Activated CD4-positive, alpha-beta T cell treated with anti-CD3 and anti-CD28 coated beads, Interleukin-2, amount 50 U/mL, for 4 hours (primary cell): ENCODE results near the gene PSMF1.

Experiments used
- DNase-seq, 2 experiments: peaks; one replicate each; pipeline ENCODE4 v3.0.0-alpha.2; 2020

PSMF1 gene

DNA sequence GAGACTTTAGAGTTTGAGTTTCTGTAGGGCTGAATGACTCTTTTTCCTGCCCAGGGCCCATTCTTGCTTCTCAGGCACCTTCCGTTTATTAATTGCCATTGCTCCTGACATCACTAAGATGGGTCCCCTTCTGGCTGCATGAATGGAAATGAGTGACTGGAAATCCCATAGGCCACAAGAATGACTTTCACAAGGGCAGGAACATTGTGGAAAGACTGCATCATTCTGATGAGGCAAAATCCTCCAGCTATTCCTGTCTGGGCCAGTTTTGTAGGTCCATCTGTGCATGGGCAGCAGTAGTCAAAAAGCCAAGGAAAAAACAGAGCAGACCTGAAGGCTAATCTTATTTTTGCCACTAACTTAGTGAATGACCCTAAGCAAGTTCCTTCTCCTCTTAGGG lies 47.1 kb downstream of the PSMF1 start:
- no peak for DNase-seq

DNA sequence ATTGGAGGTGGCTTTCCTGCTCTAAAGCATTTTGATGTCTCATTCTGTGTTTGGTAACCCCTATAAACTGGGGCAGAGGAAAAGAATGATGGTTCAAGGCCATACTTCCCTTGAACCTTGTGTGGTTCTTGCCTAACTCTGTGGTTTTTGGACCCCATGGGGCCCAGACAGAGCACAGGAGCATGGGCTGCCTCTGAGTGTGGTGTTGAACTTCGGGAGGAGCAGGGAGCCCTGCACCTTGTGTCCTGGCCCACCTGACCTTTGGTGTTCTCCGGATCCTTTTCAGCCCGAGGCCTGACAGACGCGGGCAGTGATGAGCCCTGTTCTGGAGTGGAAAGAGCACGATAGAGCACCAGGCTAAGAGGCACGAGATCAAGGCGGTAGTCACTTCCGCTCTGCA lies 47.5 kb downstream of the PSMF1 start:
- no peak for DNase-seq

DNA sequence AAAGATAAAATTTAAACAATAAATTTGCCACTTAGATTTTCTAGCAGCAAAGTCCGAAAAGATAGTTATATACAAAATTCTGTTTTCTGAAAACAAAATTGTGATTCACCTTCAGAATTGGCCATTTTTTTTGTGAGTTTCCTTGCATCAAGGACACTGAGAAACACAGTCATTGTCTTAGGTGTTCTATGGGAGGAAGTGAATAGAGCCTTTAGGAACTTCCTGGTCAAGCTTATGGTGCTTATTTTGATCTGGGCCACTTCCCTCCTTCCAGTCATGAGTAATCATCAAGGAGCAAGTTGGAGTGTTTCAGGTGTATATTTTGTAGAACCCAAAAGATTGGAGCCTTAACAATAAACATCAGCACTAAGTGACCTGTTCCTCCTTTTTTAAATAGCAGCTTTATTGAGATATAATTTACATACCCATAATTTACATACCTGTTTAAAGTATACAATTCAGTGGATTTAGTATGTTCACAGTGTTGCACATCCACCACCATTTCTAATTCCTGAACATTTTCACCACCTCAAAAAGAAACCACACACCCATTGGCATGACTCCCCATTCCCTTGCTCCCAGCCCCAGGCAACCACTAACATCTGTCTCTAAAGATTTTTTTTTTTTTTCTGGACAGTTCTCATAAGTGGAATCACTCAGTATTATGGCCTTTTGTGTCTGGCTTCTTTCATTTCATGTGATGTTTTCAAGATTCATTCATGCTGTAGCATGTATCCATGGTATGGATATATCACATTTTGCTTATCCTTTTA lies 48.7 kb downstream of the PSMF1 start:
- DNase-seq, result no peak

DNA sequence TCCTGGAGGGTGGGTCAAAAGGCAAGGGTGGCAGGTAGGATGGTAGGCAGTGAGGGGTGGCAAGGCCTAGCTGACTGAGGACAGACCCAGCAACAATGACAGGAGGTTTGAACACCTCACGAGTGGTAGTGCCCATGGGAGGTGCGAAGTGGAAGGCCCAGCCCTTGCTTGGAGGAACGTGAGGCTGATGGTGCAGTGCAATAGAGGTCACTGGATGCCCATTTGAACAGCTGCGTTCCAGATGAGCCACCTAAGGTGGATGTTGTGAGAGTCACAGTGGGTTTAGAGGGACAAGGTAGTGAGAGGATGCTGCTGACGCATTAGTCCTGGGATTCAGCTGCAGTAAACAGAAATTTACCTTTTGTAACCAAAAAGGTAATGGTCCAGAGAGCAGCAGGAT lies 50.8 kb downstream of the PSMF1 start:
- DNase-seq, result no peak

DNA sequence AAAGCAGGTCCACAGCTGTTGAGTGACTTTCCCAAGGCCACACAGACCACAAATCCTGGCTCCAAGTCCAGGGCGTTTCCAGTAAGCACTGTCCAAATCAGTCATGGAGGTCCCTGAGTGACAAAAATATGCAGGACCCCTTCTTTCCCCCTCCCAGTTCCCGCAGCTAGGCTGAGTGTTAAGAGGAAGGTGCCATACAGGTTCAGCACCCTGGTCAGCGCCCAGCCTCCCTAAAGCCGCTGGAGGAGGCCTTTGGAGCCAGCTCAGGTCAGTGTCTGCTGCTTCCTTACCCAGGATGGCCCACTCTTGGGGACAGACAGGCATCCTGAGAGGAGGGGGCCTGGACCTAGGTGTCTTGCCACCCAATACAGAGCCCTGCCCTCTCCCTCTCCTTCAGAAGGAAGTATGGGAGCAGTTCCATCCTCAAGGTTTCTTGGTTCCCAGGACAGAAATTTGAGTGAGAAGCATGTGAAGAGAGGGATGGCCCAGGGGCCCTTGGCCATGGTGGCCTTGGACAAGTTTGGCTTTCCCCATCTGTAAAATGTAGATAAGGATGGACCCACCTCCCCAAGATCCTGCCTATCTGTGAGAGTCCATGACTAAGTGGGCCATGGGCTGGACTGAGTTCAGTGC lies 53.2 kb downstream of the PSMF1 start:
- no peak for DNase-seq

DNA sequence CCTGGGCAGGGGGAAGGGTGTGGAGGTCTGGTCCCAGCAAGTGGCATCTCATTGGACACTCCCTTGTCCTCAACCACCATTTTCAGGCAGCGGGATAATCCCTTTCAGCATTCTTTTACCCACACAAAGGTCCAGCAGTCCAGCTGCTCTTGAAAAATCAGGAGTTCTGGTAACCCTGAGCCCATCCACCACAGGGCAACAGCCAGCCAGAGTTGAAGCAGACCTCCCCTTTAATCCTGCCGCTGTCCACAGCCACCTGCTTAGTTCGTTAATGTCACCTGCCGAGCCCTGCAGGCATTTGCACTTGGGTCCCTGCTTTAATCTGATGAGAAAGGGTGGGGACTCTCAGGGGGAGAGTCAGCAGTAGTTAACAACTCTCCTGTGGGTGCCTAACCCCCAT lies 55.3 kb downstream of the PSMF1 start:
- DNase-seq, result no peak

DNA sequence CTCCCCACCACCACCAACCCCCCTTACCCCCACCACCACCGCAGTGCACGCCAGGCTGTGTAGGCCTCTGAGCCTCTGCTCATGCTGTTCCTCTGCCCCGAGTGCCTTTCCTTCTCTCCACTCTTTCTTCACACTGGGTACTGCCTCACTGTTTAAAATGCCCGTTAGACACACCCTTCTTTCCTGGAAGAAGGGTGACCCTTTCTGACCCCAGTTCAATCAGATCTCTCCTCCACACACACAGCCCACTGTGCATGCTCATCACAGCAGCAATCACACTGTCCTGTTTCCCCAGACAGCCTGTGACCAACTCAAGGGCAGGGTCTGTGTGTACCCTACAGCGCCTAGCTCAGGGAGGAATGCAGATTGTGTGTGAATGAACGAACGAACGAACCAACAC lies 56.4 kb downstream of the PSMF1 start:
- DNase-seq, result no peak

DNA sequence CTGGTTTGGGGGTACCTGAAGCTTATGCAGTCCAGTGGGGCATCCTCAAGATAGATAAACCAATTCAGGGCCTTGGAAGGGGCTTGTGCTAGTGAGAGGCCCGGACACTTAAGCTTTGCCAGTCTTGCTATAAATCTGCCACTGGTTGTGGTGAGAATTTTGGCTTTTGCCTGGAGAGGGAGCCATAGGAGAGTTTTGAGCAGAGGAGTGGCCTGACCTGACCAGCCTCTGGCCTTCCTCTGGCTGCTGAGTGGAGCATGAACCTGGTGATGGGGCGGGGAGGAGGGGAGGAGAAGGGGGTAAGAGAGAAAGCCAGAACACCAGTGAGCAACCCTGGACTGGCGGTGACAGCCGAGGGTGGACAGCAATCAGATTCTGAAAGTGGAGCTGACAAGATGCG lies 59.3 kb downstream of the PSMF1 start:
- no peak for DNase-seq

DNA sequence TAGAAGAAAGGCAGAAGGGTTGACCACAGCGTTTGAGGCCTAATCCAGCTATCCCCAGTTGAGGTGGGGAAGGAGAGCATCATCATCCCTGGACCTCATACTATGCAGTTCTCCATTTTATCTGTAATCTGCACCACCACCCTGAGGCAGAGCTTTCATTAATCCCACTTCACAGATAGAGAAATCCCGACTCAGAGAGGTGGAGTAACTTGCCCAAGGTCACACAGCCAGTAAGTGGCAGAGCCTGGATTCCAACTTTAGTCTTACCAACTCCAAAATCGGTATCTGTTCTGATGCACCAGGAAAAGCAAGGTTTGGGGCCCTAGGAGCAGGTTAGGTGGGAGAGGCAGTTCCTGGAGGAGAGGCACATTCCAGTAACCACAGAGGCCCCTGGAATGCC lies 59.7 kb downstream of the PSMF1 start:
- DNase-seq, result no peak

DNA sequence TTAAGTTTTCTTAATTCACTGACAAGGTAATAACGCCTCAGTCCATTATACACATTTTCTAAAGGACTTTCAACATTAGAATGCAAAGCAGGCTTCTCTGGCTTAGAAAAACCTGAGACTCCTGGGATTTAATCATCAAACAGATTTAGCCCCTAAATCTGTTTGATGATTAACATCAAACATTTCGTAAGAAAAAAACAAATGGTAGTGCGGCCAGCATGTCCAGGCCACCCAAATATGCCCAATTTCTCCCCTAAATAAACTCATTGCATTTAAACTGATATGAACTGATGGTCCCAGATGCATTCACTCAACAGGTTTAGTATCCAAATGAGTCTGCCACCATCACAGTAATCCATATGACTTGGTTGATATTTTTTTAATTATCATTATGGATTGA lies 60.2 kb downstream of the PSMF1 start:
- DNase-seq, result no peak

DNA sequence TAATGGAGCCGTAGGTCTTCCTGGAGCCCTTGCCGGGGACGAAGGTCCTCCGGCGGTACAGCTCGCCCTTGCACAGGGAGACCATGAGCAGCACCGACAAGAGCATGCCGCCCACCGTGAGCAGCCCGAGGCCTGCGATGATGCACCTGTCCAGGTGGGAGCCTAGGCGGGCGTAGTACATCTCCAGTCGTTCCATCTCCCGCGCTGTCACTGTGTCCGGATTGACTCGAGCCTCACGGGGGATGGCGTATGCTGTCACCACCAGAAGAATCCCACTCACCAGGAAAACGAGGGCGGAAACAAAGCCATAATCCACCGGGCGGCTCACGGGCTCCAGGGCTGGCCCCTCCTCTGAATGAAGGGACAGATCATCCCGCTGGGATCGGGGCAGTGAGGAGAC lies 62.5 kb downstream of the PSMF1 start:
- no peak for DNase-seq

DNA sequence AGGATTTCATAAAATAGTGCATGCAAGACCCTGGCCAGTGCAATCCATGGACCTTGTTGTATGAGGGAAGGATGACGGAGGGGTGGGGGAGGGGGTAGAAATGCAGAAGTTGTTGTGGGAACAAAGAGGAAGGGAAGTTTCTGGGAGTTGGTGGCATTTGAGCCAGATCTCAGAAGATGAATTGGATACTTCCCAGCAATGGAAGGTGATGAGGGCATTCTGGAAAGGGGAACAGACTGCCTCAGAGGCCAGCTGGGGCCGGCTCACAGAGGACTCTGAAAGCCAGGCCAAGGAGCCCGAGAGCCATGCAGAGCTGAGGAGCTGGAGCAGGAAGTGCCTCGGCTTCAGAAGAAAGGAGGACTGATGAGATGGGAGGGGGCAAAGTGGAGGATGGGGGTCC lies 63.7 kb downstream of the PSMF1 start:
- no peak for DNase-seq

DNA sequence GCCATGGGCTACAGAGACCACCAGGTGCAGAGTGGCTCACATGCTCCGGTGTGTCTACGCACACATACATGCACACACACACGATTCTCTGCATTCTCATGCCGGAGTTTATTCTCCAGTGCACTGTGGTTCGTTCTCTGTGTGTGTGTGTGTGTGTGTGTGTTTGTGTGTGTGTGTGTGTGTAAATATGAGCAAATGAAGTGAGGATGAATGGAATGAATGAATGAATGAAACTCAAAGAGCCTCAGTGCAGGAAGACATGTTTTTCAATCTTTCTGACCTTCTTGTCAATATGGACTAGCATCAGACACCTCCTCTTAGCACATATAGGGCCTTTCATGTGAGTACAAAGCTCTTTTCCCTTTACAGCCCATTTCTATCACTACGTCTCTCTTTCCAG lies 64.8 kb downstream of the PSMF1 start:
- no peak for DNase-seq

DNA sequence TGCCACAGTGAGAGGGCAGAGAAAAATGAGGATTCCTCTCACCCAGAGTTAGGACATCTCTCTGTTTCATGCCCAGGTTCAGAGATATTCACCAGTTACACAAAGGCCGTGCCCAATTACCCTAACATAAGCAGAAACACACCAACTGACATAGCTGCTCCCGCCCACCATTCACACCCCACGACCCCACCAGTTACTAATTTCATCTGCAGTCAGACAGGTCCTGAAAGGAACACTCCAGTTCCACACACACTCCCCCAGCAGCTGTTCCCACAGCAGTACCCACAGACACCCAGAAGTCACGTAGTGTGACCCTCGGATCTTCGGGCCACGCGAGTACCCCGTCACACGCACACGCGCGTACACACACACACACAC lies 65.8 kb downstream of the PSMF1 start:
- no peak for DNase-seq

DNA sequence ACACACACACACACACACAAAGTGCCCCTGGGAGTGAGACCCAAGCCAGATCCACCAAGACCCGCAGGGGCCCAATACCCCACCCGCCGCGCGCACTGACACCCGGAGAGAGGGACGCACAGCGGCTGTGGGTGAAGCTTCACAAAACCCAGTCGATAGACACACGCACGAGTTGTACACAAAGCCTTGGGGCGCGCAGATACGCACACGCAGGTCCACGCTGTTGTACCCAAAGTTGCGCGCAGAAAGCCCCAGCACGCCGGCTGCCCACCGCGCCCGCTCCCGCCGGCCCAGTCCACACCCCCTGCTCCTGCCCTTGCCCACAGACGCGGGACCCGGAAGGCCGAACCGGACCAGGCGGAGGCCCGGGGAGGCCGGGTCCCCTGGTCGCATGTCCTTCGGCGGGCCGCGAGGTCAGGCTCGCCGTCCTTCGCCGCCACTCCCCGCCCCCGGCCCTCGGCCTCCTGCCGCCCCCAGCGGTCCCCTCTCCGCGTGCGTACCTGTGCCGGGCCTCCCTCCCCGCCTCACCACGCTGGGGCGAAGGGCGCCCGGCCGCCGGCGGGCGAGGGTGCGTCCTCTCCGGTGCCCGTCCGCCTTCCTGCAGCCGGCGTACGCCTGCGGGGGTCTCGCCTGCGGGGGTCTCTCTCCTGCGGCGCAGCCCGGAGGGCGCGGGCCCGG lies 66.4 kb downstream of the PSMF1 start, which contains the start of gene TMEM74B:
TSS of gene TMEM74B (minus strand) at position 344 of the 678 bp plus-strand sequence. CDS start 1,180 bp downstream, outside the sequence.
- no peak for DNase-seq

DNA sequence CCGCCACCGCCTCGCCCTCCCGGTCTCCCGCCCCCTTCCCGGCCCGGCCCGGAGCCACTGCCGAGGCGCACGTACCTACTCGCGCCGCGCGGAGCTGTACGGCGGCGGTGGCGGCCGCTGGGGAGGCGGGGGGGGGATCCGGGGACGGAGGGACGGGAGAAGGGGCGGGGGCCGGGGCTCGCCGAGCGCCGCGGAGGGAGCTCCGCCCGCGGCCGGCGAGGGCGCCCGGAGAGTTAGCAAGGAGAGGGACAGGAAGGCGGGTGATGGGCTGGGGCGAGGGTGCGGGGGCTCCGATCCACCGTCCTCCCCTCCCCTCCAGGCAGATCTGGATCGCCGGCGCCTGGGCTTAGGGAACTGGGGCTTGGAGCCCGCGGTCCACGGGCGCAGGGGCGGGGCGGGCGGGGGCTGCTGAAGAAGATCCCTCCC lies 66.9 kb downstream of the PSMF1 start:
- DNase-seq, result no peak

DNA sequence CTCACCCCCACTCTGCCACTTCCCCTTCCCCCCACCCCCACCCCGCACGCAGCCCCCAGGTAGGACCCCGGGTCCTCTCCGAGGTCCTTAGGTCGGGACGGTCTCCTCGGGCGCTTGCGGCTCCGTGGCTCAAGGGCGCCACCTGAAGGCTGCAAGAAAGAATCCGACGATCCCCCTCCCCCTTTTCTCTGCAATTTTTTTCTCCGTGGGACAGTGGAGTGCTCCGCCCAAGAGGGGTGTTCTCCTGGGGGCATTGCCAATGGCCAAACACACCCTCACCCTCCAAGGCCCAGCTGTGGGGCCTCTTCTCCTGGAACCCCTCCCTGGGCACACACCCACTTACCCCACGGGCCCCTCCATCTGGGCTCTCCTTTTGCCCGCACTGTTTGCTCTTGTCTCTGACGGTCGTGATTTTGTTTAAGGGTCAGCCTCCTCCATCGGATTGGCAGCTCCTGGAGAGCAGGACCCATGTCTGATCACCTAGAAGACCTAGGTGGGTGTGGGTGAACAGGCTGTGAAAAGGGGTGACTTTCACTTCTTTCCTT lies 67.5 kb downstream of the PSMF1 start:
- DNase-seq, result peak; percentile 13 to 16

DNA sequence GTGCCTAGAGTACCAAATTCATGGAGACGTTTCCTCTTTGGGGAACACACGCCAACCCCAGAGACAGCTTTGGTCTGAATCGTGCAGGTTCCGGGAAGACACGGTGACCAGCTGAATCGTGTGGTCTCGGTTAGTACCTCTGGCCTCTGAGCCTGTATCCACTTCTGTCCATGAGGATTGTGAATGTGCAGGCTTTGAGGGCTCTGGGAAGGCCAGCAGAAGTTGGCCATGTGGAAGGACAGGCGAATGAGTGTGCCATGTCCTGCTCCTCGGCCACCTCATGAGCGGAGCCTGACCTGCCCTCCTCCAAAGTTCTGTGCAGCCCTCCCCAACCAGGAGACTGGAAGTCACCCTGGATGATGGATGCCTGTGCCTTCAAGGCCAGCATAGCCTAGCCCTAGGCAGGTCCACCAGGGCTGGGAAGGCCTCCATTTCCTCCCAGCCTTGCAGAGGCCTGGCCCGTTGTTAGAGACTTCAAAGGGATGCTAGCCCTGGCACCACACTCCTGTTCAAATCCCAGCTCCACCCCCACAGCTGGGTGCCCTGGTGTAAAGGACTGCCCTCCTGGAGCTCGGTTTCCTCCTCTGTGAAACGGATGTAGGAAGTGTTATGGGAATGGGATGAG lies 68.1 kb downstream of the PSMF1 start:
- no peak for DNase-seq

DNA sequence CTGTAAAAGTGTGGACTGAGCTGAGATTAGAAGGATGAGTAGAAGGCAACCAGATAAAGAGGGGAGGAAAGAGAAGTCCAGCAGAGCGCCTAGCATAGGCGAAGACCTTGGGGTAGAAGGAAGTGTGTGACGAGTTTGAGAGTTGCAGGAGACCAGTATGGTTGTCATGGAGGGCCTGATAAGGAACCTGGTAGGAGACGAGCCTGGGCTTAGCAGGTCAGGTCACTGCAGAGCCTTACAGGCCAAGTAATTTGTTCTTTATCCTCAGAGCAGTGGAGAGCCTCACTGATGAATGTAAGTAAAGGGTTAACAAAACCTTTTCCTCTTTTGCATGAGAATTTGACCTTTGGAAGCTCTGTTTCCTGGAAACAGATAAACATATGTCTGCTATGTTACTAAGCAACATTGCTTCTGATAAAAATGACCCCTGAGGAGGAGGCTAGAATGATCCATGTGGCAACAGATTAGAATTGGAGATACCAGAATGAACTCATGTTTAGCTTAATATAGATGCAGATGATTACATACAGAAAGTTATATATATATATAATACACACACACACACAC lies 69.3 kb downstream of the PSMF1 start:
- DNase-seq, result no peak

DNA sequence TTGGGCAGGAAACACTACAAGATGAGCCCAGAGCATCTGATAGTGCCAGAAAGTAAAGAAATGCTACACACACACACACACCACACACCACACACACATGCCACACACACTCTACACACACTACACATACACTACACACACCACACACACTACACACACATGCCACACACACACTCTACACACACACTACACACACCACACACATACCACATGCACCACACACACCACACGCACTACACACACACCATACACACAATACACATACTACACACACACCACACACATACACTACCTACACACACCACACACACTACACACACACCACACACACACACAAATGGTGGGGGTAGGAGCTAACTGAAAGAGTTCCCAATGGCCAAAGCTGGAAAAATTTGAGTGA lies 69.9 kb downstream of the PSMF1 start:
- no peak for DNase-seq

DNA sequence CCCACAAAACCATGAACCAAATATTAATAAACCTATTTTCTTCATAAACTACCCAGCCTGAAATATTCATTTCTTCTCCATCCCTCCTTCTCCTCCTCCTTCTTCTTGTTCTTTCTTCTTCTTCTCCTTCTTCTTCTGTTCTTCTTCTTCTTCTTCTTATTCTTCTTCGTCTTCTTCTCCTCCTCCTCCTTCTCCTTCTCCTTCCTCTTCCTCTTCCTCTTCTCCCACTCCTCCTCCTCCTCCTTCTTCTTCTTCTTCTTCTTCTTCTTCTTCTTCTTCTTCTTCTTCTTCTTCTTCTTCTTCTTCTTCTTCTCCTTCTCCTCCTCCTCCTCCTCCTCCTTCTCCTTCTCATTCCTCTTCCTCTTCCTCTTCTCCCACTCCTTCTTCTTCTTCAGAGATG lies 71.4 kb downstream of the PSMF1 start:
- no peak for DNase-seq

DNA sequence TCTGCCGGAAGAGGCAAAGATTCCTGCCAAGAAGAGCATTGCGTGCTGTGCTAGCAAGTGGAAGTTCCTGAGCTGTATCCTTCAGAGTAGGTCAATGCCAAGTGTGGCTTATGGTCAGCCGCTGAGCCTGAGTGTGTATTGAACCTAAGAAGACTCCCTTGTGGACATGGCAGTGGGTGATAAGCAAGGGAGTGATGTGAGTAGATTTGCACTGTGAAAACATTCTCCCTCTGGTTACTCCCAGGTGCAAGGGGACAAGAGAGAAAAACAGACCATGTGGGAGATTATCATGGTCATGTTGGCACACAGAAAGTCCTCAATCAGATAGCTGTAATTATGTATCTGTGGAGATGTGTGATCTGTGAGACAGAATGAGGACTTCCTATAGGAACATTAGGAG lies 72.4 kb downstream of the PSMF1 start:
- no peak for DNase-seq

DNA sequence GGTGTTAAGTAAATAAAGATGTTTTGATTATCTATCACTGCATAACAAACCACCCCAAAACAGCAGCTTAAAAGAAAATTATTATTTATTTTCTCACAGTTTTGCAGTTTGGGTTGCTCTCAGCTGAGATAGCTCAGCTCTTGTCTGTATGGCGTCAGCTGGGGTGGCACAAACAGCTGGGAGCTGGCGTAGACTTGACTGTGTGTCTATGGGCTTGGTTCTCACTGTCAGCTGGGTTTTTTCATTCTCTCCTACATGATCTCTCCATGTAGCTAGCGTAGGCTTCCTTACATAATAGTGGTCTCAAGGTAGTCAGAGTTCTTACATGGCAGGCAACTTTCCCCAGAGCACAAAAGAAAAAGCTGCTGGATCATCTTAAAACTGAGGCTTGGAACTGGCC lies 72.9 kb downstream of the PSMF1 start:
- no peak for DNase-seq
